Transverse colon (tissue), 3 donors: ENCODE data around the gene MAFF.

ENCODE experiments used
- EP300 ChIP-seq: sonication (generic); formaldehyde crosslinking; IDR thresholded peaks from one replicate; pipeline ENCODE4 v1.6.1; 2017; ENCODE audit warnings: antibody characterized with exemption, low read depth
- POLR2A ChIP-seq: fragments of 450-650 bp; IDR thresholded peaks from one replicate; pipeline ENCODE4 v1.6.1; 2016; ENCODE audit warnings: antibody characterized with exemption, mild to moderate bottlenecking, moderate library complexity
- TF ChIP-seq, protein P1 (sequence below), 5 experiments: fragments of 200-600 bp in 3 of 5; fragments of 450-650 bp in 2 of 5; sonication (generic) in 3 of 5; IDR thresholded peaks; 1 replicate in 2 of 5; 2 replicates in 3 of 5; pipeline ENCODE4 v1.5.1; 2016 to 2017; ENCODE audit warnings: antibody characterized with exemption in 5 of 5, inconsistent platforms in 3 of 5, mild to moderate bottlenecking in 2 of 5, moderate library complexity in 1 of 5

DNA sequence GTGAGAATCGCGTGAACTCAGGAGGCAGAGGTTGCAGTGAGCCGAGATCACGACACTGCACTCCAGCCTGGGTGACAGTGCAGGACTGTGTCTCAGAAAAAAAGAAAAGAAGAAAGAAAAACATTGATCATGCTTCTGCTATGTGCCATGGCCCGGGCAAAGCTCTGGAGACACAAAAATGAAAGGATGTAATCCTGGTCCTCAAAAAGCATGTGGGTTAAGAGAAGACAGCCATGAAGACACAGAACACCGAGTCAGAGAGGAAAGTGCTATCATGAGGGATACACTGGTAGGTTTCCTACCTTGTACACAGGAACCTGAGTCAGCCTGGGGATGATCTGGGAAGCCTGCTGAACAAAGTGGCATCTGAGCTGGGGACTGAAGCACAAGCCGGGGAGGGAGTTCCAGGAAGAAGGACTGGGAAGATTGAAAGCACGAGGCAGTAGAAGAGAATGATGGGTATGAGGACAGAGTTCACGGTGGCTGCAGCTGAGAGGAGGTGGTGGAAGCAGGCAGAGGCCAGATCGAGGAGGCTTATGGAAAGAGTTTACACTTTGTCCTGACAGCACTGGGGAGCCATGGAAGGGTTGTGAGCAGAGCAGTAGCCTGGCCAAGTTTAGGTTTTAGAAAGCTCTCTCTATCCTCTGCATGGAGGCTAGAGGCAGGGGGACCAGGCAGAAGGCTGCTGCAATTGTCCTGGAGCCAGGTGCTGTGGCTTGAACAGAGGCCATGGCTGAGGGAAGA lies 9.9 kb upstream of the MAFF start:
- TF ChIP-seq, protein P1, sequence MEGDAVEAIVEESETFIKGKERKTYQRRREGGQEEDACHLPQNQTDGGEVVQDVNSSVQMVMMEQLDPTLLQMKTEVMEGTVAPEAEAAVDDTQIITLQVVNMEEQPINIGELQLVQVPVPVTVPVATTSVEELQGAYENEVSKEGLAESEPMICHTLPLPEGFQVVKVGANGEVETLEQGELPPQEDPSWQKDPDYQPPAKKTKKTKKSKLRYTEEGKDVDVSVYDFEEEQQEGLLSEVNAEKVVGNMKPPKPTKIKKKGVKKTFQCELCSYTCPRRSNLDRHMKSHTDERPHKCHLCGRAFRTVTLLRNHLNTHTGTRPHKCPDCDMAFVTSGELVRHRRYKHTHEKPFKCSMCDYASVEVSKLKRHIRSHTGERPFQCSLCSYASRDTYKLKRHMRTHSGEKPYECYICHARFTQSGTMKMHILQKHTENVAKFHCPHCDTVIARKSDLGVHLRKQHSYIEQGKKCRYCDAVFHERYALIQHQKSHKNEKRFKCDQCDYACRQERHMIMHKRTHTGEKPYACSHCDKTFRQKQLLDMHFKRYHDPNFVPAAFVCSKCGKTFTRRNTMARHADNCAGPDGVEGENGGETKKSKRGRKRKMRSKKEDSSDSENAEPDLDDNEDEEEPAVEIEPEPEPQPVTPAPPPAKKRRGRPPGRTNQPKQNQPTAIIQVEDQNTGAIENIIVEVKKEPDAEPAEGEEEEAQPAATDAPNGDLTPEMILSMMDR (IDR thresholded peaks at IDR 0.05) = no peak
- TF ChIP-seq EP300 (no peak), POLR2A (no peak)
